Fibroblast of the aortic adventitia (primary cell): ENCODE results near the gene RHOC. TPM values are rescaled to one million over a fixed set of nuclear protein-coding genes. Genes with fewer than 3 reads are reported as not detected.
A peak's percentile ranks its signal among the peaks of the same experiment; 100 is the strongest.

ENCODE experiments used
- DNase-seq: peaks from one replicate; pipeline ENCODE4 v3.0.0-alpha.2; 2010; ENCODE audit warnings: low read depth
- H3K4me3 ChIP-seq: 2 replicates; pipeline ENCODE4 v1.5.1; 2011; ENCODE audit warnings: low read depth, mild to moderate bottlenecking, control low read depth, low read length, moderate library complexity
- CTCF ChIP-seq: IDR thresholded peaks from 2 replicates; pipeline ENCODE4 v1.5.1; 2011; ENCODE audit warnings: mild to moderate bottlenecking, low read length, control low read depth, inconsistent platforms; ENCODE audit not compliant: insufficient read depth
- total RNA-seq: library from RNA; depleted of rRNA; stranded (reverse); fragments of >200 nt; gene quantifications from 2 replicates; pipeline ENCODE4 v1.2.3, GENCODE V29; 2012; ENCODE audit warnings: low replicate concordance

RHOC gene
- total RNA-seq, 1 donor: 471 TPM

- H3K4me3 ChIP-seq: no peak overlapping the region
- no peak for DNase-seq
- no peak for TF ChIP-seq CTCF
Observed at GRCh38 chr1:112711670-112712069, 4.7 kb upstream of the RHOC start.

- H3K4me3 ChIP-seq: no peak overlapping the region
- no peak for TF ChIP-seq CTCF
- no peak for DNase-seq
Observed at GRCh38 chr1:112711041-112711440, 4.1 kb upstream of the RHOC start.

- H3K4me3 ChIP-seq: no peak overlapping the region
- TF ChIP-seq CTCF: no peak
- DNase-seq: no peak
Observed at GRCh38 chr1:112710586-112710985, 3.7 kb upstream of the RHOC start.

GRCh38 chr1:112710159-112710558 lies 3.2 kb upstream of the RHOC start:
- no peak for TF ChIP-seq CTCF
- DNase-seq: no peak
- H3K4me3 ChIP-seq: no peak overlapping the region

- no peak for TF ChIP-seq CTCF
- DNase-seq: no peak
- no peak overlapping the region for H3K4me3 ChIP-seq
Observed at GRCh38 chr1:112708489-112708888, 1.6 kb upstream of the RHOC start.

- no peak for TF ChIP-seq CTCF
- peak overlapping the region; percentile 88 for H3K4me3 ChIP-seq
- no peak for DNase-seq
Observed at GRCh38 chr1:112708002-112708448, 1.1 kb upstream of the RHOC start.
